ENCODE results near the gene HDAC4. TPM values are rescaled to one million over a fixed set of nuclear protein-coding genes. Genes with fewer than 3 reads are reported as not detected.

The HDAC4 gene
- total and polyA plus RNA-seq, 2 donors, result 24.4 to 29.5 TPM

DNA sequence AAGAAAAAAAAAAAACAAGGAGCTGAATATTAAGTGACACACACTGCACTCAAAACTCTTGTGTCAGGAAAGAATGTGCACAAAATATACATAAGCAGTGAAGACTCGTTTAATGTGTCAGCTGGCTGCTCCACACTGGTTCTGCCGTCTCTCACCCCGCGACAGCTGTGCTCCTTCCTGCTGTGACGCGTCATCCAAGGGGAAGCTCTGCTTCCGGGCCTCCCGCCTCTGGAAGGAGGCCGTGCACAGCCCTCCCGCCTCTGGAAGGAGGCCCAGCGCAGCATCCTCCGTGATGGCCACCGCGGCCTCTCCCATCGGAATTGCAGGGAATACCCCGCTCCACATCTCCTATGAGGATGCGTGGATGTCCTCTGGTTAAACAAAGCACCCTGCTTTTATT lies 151.0 kb downstream of the HDAC4 start:
- no peak for DNase-seq (ENCODE audit: extremely low spot score)
- WGBS, result 23% methylated on average over 17 of the region's 17 CpGs
- Histone ChIP-seq H3K27ac (ENCODE audit: low read depth) (no peak overlapping the region), H3K4me1 (ENCODE audit: insufficient read depth) (no peaks in the 10 kb centered on the region), H3K36me3 (ENCODE audit: insufficient read depth) (no peaks in the 10 kb centered on the region), H3K4me3 (ENCODE audit: low read depth, low read length) (no peak overlapping the region)

DNA sequence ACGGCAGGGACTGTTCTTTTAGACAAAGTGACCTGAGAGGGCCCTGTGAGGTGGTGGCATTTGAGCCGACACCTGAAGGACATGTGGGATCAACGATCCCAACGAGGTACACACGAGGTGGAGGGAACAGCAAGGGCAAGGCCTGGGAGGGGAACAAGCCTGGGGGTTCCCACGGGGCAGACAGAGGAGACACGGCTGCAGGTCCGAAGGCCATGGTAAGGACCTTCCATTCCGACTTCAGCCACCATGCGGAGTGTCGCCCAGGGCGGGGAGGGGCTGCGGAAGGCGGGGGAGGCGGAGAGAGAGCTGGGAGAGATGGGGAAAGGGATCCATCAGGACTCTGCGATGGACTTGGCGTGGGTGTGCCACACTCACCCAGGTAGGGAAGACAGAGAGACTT lies 151.8 kb downstream of the HDAC4 start:
- Histone ChIP-seq H3K27ac (ENCODE audit: low read depth) (no peak overlapping the region), H3K36me3 (ENCODE audit: insufficient read depth) (no peaks in the 10 kb centered on the region), H3K4me3 (ENCODE audit: low read depth, low read length) (no peak overlapping the region), H3K4me1 (ENCODE audit: insufficient read depth) (no peaks in the 10 kb centered on the region)
- 88% methylated on average over 17 of the region's 17 CpGs for WGBS
- no peak for DNase-seq (ENCODE audit: extremely low spot score)

DNA sequence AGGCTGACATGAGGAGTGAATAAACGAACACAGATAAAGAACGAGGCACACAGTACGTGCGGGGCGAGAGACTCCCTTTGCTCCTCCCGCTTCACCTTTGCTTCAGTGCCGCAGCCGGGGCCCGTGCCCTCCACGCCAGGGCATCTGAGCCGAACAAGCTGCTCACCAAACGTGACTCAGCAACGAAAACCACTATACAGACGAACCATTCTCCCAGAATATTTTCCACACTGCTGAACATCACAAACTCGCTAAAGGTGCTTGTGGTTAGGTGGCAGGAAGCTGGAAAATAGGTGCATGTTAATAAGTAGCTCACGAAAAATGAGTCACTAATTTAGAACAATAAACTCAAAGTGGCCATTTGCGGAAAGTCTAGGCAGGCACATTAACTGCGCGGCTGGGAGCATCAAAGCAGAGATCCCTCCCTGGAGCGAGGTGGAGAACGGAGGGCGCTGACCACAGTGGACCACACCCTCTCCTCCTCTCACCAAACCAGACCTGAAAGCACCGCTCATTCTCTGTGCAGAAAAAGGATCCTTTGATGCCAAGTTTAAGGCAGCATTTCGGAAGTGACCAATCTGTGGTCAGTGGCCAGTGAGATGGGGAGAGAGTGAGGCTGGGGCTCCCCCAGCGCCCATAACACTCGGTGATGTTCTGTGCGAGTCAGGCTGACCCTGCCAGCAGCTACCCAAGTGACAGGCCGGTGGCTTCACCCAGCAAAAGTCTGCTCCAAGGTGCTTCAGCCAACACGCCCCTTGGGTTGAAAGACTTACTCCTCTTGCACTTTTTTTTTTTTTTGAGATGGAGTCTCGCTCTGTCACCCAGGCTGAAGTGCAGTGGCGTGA lies 153.2 kb downstream of the HDAC4 start:
- WGBS, result 94% methylated on average over 30 of the region's 31 CpGs
- Histone ChIP-seq H3K27ac (ENCODE audit: low read depth) (no peak overlapping the region), H3K4me1 (ENCODE audit: insufficient read depth) (no peaks in the 10 kb centered on the region), H3K36me3 (ENCODE audit: insufficient read depth) (no peaks in the 10 kb centered on the region), H3K4me3 (ENCODE audit: low read depth, low read length) (no peak overlapping the region)
- no peak for DNase-seq (ENCODE audit: extremely low spot score)

DNA sequence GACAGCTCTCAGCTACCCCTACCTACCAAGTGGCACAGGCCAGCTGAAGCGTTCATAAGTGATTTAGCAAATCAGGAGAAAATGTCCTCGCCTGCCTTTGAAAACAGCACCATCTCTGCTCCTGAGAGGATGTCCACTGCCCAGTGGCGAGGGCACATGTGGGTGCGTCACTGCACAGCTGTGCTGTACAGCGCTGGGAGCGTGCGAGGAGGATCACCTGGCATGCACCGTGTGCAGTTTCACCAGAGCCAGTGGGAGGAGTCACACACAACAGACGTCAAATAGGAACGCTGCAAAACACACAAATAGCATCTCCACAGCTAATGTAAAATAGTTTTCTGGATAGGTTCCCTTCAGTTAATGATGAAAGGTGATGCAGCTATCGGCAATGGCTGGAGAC lies 154.1 kb downstream of the HDAC4 start:
- H3K4me1 ChIP-seq (ENCODE audit: insufficient read depth), result no peaks in the 10 kb centered on the region
- 80% methylated on average over 11 of the region's 11 CpGs for WGBS
- no peaks in the 10 kb centered on the region for H3K36me3 ChIP-seq (ENCODE audit: insufficient read depth)
- H3K27ac ChIP-seq (ENCODE audit: low read depth), result no peak overlapping the region
- DNase-seq (ENCODE audit: extremely low spot score), result no peak
- H3K4me3 ChIP-seq (ENCODE audit: low read depth, low read length), result no peak overlapping the region

DNA sequence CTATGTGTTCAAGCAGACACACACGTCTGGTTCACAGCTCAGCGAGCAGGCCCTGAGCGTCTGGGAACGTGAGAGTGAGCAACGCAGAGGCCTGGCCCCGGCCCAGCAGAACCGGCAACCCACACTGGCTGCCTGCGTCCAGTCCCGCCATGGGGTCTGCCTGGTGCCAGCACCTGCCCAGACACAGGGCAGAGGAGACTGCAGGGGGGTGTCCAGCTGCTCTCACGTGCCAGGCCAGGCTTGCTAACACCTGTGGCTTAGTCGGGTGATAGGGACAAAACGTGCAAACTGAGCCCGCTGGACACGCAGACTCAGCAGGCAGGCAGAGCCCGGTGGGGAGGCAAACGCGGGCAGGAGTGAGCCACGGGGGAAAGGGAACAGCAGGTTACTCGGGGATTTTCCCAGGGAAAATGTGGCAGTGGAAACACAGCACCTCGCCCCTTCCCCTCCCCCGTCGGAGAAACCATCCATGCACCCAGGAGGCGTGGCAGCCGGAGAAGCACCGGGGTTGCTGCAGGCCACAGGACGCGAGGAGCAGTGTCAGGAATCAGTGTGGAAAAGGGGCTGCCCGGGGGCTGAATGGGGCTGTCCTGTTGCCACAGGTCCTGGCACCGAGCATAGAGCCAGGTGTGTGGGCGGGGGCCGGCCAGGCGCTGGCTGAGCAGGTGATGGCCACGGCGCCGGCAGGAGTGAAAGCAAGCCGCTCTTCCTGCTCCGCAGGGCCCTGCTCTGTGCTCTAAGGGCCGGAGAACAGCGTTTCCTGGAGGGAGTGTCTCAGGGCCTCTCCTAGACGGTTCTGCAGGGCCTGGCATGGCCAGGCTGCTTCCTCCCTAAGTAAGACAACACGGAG lies 154.7 kb downstream of the HDAC4 start:
- H3K4me1 ChIP-seq (ENCODE audit: insufficient read depth), result no peaks in the 10 kb centered on the region
- H3K27ac ChIP-seq (ENCODE audit: low read depth), result no peak overlapping the region
- WGBS, result 65% methylated on average over 41 of the region's 41 CpGs
- H3K4me3 ChIP-seq (ENCODE audit: low read depth, low read length), result no peak overlapping the region
- no peak for DNase-seq (ENCODE audit: extremely low spot score)
- H3K36me3 ChIP-seq (ENCODE audit: insufficient read depth), result no peaks in the 10 kb centered on the region

DNA sequence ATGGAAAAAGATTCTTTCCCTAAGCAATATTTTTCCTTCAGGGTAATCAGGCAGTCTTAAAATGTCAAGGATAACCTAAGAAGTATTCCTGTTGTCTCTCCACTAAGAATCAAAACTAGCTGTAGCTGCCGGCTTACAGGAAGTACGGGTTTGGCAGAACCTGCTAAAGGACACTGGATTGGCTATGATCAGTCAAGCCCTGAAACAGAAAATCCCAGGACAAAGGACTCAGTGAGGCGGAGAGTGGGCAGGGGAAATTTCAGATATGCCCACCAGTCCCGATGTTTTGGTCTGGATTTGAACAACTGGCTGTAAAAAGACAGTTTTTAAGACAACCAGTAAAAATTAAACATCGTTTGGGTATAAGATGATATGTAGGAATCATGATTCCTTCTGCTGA lies 155.7 kb downstream of the HDAC4 start:
- H3K4me3 ChIP-seq (ENCODE audit: low read depth, low read length), result no peak overlapping the region
- no peak overlapping the region for H3K27ac ChIP-seq (ENCODE audit: low read depth)
- no peaks in the 10 kb centered on the region for H3K36me3 ChIP-seq (ENCODE audit: insufficient read depth)
- 70% methylated on average over 5 of the region's 5 CpGs for WGBS
- no peak for DNase-seq (ENCODE audit: extremely low spot score)
- no peaks in the 10 kb centered on the region for H3K4me1 ChIP-seq (ENCODE audit: insufficient read depth)

DNA sequence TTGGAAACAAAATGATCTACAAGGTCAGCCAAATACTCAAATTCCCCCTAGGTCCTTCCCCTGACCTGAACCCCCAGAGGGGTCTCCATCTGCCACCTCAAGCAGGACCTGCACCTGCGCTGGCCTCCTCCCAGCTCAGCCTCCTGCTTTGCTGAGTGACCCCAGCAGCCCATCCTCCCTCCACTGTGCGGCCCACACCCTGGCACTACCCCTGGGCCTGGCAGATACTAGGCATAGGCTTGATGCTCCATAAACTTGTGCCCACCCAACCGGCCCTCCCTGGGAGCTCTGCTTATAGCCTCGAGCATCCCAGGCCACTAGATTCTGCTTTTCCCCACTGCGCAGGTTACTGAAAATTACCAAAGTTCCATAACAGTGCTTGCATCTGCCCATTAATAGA lies 156.2 kb downstream of the HDAC4 start:
- Histone ChIP-seq H3K4me3 (ENCODE audit: low read depth, low read length) (no peak overlapping the region), H3K4me1 (ENCODE audit: insufficient read depth) (no peaks in the 10 kb centered on the region), H3K36me3 (ENCODE audit: insufficient read depth) (no peaks in the 10 kb centered on the region), H3K27ac (ENCODE audit: low read depth) (no peak overlapping the region)
- DNase-seq (ENCODE audit: extremely low spot score), result no peak
- 90% methylated on average over 5 of the region's 5 CpGs for WGBS

DNA sequence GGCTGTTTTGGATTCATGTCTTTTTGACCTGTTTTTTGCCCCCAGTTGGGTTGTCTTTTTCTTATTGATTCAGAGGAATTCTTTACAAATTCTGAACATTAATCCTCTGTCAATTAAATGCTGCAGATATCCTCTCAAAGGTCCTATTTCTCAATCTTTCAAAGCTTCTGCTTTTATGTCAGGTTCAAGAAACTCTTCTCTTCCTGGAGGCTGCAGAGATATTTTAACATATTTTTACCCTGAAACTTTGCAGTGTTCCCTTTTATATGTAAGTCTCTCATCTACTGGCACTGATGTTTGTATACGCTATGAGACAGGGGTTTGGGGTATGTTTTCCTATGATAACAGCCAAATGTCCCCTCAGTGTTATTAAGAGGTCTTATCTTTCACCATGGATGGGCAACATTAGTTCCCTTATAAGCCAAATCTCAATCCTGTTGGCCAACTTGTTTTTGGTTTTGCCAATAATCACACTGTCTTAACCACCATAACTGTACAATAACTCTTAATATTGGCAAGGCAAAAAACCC lies 159.3 kb downstream of the HDAC4 start:
- 90% methylated on average over 1 of the region's 1 CpG for WGBS
- no peak for DNase-seq (ENCODE audit: extremely low spot score)
- no peak overlapping the region for H3K4me3 ChIP-seq (ENCODE audit: low read depth, low read length)
- H3K27ac ChIP-seq (ENCODE audit: low read depth), result no peak overlapping the region
- H3K4me1 ChIP-seq (ENCODE audit: insufficient read depth), result no peaks in the 10 kb centered on the region
- no peaks in the 10 kb centered on the region for H3K36me3 ChIP-seq (ENCODE audit: insufficient read depth)

DNA sequence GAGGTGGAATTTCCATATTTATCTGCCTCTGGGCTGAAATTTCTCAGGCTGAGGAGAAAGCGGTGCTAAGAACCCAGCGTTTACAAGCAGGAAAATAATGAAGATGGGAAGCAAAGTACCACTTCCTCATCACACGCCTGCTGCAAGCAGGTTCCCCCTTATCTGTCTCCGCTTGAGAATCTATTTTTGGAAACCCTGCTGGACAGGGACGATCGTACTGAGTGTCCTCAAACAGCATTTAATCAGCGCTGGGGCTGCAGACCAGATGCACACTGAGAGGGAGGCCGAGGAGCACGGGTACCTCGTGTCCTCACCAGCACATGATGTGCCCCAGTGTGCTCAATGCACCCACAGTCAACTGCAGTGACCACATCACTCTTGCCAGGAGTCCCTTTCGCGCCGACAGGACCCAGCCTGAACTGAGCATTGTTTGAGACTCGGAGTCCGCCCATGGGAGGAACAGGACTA lies 160.4 kb downstream of the HDAC4 start:
- DNase-seq (ENCODE audit: extremely low spot score), result no peak
- Histone ChIP-seq H3K36me3 (ENCODE audit: insufficient read depth) (no peaks in the 10 kb centered on the region), H3K4me3 (ENCODE audit: low read depth, low read length) (no peak overlapping the region), H3K4me1 (ENCODE audit: insufficient read depth) (no peaks in the 10 kb centered on the region), H3K27ac (ENCODE audit: low read depth) (no peak overlapping the region)
- 42% methylated on average over 15 of the region's 15 CpGs for WGBS

DNA sequence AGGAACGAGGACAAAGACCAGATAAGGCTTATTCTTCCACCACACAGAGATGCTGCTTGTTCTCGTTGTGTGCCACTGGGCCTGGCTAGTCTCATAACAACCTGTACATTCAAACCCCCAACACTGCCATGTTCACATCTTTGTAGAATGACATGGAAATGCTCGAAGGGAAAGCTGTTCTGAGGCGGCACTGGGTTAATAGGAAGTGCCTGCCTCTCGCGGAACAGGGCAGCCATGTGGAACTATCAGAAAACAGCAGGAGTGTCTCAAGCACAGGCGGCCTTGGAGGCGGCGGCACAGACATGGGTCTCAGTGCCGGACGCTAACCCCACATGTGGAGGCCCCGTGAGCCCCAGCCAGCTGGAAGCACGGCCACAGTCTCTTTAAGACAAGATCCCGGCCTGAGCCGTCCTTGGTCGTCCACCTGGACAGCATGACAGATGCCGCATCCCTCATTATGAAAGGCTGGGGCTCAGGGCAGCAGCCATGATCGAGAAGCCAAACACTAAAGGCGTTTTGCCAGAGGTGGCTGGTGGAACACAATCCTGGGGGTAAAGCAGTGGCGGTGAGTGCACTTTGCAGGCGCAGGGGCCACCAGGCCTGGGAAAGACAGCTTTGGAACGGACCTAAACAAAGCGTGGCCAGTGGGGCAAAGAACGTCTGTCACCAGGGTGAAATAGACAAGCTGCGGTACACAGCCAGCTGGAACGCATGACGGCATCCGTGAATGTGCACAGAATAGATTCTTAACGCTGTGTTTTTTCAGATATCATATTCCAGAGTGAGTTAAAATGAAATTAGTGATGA lies 161.0 kb downstream of the HDAC4 start:
- WGBS, result 34% methylated on average over 29 of the region's 29 CpGs
- Histone ChIP-seq H3K4me1 (ENCODE audit: insufficient read depth) (no peaks in the 10 kb centered on the region), H3K4me3 (ENCODE audit: low read depth, low read length) (no peak overlapping the region), H3K36me3 (ENCODE audit: insufficient read depth) (no peaks in the 10 kb centered on the region), H3K27ac (ENCODE audit: low read depth) (peak overlapping the region; percentile 4)
- no peak for DNase-seq (ENCODE audit: extremely low spot score)

DNA sequence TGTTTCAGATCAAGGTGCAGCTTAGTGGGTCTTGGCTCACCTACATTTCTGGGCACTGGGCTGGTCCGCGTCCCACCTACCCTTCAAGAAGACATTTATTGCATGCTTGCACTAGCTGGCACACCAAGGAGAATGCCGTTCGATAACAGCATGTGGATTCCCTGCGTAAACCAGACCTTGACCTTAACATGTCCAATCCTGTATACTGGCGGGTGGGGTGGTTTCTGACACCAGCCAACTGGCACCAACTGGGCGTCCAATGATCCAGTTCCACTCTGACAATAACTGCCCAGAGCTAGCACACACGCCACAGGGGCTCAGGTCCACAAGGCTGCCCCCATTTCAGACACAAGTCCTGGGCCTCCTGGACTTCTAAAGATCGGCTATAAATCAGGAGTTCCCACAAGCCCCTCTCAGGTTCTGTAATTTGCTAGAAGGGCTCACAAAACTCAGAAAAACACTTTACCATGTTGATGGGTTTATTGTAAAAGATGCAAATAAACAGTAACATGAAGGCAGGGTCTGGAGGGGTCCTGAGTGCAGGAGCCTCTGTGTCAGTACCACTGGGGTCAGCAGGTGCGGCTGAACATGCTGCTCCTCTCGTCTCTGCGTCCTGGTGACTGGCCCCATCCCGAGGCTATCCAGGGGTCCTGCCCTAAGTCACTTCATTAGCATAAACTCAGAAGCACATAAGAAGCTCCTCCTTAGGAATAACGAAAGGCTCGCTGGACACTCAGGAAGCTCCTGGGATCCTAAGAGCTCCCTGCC lies 161.8 kb downstream of the HDAC4 start:
- no peaks in the 10 kb centered on the region for H3K36me3 ChIP-seq (ENCODE audit: insufficient read depth)
- H3K4me1 ChIP-seq (ENCODE audit: insufficient read depth), result no peaks in the 10 kb centered on the region
- DNase-seq (ENCODE audit: extremely low spot score), result no peak
- WGBS, result 79% methylated on average over 15 of the region's 15 CpGs
- H3K27ac ChIP-seq (ENCODE audit: low read depth), result no peak overlapping the region
- H3K4me3 ChIP-seq (ENCODE audit: low read depth, low read length), result no peak overlapping the region

DNA sequence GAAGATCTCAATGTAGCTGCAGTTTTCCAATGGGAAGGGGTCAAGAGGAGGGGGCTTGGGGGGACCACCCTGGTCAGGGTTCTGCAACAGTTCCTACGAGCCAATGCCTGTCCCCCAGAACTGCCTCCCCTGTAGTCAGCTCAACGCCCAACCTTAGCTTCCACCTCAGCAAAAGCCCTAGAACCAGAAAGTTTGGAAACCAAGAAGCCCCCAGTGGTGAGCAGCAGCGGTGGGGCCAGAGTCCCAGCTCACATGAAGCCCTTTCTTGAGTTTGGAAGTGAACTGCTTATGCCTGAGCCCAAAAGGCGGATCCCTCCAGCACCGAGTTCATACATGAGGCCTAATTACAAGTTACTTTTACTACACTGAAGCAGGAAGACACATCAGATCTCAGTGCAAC lies 162.4 kb downstream of the HDAC4 start:
- Histone ChIP-seq H3K27ac (ENCODE audit: low read depth) (no peak overlapping the region), H3K36me3 (ENCODE audit: insufficient read depth) (no peaks in the 10 kb centered on the region), H3K4me3 (ENCODE audit: low read depth, low read length) (no peak overlapping the region), H3K4me1 (ENCODE audit: insufficient read depth) (no peaks in the 10 kb centered on the region)
- DNase-seq (ENCODE audit: extremely low spot score), result no peak
- WGBS, result 87% methylated on average over 5 of the region's 5 CpGs

DNA sequence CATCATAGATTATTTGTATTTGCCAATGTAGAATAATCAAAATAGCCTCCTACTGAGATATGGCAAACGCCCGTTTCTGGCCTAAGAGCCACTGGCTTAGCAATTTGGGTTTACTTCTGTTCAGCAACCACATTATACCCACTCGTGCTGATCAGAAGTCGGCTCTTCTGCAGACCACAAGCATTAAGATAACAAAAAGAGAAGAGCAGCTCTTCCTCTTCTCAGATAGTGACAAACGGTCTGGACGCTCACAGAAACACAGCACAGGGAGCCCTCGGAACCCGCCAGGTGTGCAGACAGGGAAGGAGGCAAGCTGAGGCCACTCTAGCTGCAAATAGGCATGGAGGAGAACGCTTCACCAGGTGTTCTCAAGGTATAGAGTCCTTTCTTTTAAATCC lies 164.0 kb downstream of the HDAC4 start:
- Histone ChIP-seq H3K4me3 (ENCODE audit: low read depth, low read length) (no peak overlapping the region), H3K27ac (ENCODE audit: low read depth) (no peak overlapping the region), H3K4me1 (ENCODE audit: insufficient read depth) (no peaks in the 10 kb centered on the region), H3K36me3 (ENCODE audit: insufficient read depth) (no peaks in the 10 kb centered on the region)
- WGBS, result 89% methylated on average over 9 of the region's 9 CpGs
- DNase-seq (ENCODE audit: extremely low spot score), result no peak

All from urinary bladder (tissue), 4 donors.